ENCODE results near the gene GPC6.

GPC6 gene

GRCh38 chr13:94143624-94144350 lies 917.2 kb downstream of the GPC6 start:
- no peak for DNase-seq

GRCh38 chr13:94145966-94146365 lies 919.4 kb downstream of the GPC6 start:
- no peak for DNase-seq

GRCh38 chr13:94153586-94153985 lies 927.0 kb downstream of the GPC6 start:
- no peak for DNase-seq

GRCh38 chr13:94154367-94154766 lies 927.8 kb downstream of the GPC6 start:
- DNase-seq: no peak

- DNase-seq: no peak
Observed at GRCh38 chr13:94157705-94158218, 931.2 kb downstream of the GPC6 start.

GRCh38 chr13:94160875-94161274 lies 934.3 kb downstream of the GPC6 start:
- no peak for DNase-seq

GRCh38 chr13:94162289-94162688 lies 935.7 kb downstream of the GPC6 start:
- DNase-seq: no peak

- no peak for DNase-seq
Observed at GRCh38 chr13:94163535-94163934, 936.9 kb downstream of the GPC6 start.

- DNase-seq: peak; percentile 69 to 72 (median 72)
Observed at GRCh38 chr13:94168783-94169453, 942.3 kb downstream of the GPC6 start.

- no peak for DNase-seq
Observed at GRCh38 chr13:94169454-94170144, 943.0 kb downstream of the GPC6 start.

- no peak for DNase-seq
Observed at GRCh38 chr13:94170145-94170571, 943.6 kb downstream of the GPC6 start.

- no peak for DNase-seq
Observed at GRCh38 chr13:94172416-94172815, 945.8 kb downstream of the GPC6 start.

GRCh38 chr13:94173312-94173854 lies 946.8 kb downstream of the GPC6 start:
- DNase-seq: no peak

GRCh38 chr13:94174009-94174408 lies 947.4 kb downstream of the GPC6 start:
- no peak for DNase-seq

- no peak for DNase-seq
Observed at GRCh38 chr13:94175076-94175475, 948.5 kb downstream of the GPC6 start.

- DNase-seq: no peak
Observed at GRCh38 chr13:94176561-94176960, 950.0 kb downstream of the GPC6 start.

- DNase-seq: no peak
Observed at GRCh38 chr13:94177041-94177440, 950.4 kb downstream of the GPC6 start.

- no peak for DNase-seq
Observed at GRCh38 chr13:94178625-94179244, 952.1 kb downstream of the GPC6 start.

GRCh38 chr13:94181461-94182107 lies 955.0 kb downstream of the GPC6 start:
- DNase-seq: no peak

GRCh38 chr13:94182185-94182761 lies 955.7 kb downstream of the GPC6 start:
- peak; percentile 26 to 52 (median 52) for DNase-seq

- no peak for DNase-seq
Observed at GRCh38 chr13:94186470-94186869, 959.9 kb downstream of the GPC6 start.
